ENCODE measurements around the gene TMEM107.
A peak's percentile ranks its signal among the peaks of the same experiment; 100 is the strongest.

The TMEM107 gene

DNA sequence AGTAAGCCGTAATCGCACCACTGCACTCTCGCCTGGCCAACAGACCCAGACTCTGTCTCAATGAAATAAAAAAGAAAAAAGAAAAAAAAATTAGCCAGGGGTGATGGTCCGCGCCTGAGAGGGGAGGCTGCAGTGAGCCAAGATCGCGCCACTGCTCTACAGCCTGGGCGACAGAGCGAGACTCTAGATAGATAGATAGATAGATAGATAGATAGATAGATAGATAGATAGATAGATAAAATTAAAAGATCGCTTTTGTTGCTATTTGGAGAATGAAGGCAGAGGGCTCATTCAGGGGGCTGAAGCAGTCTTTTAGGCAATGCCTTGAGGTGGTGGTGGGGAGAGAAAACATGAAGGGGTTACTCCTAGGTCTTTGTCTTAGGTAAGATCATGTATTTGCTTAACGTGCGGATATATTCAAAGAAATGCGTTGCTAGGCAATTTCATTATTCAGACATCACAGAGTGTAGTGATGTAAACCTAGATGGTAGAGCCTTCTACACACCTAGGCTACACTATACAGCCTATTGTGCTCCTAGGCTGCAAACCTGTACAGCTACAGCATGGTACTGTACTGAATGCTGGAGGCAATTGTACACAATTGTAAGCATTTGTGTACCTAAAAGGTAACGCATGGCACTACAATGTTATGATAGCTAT, 47.9 kb downstream of the TMEM107 start:
- no peak for FAIRE-seq

DNA sequence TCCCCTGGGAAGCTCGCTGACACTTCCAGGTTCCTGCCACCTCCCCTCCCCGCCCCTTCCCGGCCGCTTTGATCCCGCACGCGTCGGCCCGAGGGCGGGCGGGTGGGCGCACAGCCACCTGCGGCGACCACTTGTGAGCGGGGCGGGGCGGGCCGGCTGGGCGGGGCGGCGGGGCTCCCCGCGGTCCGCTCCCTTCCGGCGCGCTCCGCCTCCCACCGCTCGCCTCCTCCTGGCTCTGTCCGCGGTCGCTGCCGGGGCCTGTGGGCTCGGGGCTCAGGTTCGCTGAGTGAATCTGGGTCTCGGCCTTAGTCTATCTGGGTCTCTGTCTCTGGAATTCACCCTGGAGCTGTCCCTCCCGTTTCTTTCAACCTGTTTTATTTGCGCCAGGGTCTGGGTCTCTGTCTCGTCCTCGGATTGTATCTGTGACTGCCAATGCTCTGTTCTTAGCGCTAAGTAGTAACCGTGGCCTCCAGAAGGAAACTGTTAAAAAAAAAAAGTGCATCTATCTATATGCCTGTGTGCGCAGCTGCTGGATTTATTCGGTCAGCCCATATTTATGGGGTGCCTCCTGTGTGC, 49.6 kb downstream of the TMEM107 start:
- no peak for FAIRE-seq

DNA sequence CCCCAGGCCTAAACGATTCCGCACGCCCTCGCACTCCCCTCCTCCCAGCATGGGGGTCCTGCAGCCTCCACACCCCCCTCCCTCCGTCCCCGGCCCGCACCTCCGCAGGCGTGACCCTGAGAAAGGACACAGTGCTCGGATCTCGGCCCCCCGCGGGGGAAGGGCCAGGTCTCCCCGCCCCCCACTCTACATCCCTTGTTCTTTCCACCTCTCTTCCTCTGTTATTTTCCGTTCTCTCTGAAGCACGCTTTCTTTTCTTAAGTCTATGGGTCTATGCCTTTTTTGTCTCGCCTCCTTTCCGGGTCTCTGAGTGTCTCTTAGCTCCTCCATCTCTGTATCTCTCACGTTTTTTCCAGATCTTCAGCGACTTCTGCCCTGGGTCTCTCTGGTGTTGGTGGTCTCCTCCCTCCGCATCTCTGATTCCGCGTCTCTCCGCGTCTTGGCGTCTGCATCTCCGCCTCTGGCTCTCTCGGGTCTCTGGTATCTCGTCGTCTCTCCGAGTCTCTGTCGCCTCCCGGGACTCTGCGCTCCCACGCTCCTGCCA, 50.2 kb downstream of the TMEM107 start:
- no peak for FAIRE-seq

DNA sequence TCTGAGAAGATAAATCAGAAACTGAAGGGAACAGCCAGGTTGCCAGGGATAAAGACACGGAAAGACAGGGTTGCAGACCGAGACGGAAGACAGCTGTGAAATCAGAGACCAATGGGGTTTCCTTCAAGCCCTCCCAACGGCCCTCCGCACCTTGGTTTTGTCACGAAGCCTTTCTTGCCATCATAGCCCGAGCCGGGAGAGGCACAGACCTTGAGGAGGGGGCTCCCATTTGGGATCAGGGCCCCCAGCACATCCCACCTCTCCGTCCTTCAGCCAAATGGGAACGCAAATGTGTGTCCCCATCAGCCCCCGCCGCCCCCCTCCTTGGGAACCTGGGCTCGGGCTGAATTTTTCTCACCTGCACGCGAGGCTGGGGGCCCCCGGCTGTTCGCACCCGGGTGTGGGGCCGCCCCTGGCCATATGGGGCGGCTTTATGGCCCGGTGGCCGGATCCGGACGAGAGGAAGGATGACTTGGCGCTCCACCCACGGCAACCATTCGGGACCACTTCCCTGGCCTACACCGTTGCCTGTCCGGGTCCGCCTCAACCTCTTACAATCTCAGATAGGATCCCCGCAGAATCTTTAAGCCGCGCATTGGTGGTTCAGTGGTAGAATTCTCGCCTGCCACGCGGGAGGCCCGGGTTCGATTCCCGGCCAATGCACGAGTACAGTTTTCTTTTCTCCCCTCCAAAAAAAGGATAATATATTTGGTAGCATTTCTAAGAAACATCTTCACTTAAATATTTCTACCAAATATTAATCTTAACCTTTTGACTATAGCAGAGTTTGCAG, 50.8 kb downstream of the TMEM107 start:
- no peak for FAIRE-seq

DNA sequence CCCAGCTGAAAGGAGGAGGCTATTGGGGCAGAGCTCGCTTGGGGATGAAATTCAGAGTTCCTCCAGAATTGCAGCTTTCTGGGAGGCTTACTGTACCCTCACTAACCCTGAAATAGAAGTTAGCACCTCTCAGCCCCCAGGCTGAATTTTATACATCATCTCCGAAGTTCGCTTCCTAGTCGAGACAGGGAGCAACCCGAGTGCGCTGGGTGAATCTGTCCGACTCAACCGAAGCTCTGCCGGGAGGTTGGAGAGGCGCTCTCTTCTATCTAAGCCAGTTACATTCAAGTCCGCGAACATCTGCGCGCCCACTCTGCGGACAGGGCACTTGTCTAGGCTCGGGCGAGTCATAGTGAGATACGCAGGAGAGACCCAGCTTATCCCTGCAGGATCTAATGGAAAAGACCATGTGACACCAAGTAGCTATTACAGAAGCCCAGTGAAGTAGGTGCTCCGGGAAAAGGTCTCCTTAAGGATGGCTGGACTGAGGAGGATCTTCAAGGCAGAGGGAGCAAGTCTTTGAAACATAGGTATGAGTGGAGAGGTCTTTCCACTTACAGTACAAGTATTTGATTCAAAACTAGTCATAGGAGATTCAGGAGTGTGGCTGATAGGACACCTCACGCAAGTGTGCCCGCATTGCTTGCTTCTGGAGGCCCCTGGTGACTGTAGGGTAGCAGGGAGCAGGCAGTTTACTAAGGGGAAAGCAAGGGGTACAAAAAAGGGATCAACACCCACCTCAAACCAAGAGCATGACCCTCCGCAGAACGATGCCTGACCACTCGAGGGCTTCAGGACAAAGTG, 51.6 kb downstream of the TMEM107 start:
- FAIRE-seq: no peak

DNA sequence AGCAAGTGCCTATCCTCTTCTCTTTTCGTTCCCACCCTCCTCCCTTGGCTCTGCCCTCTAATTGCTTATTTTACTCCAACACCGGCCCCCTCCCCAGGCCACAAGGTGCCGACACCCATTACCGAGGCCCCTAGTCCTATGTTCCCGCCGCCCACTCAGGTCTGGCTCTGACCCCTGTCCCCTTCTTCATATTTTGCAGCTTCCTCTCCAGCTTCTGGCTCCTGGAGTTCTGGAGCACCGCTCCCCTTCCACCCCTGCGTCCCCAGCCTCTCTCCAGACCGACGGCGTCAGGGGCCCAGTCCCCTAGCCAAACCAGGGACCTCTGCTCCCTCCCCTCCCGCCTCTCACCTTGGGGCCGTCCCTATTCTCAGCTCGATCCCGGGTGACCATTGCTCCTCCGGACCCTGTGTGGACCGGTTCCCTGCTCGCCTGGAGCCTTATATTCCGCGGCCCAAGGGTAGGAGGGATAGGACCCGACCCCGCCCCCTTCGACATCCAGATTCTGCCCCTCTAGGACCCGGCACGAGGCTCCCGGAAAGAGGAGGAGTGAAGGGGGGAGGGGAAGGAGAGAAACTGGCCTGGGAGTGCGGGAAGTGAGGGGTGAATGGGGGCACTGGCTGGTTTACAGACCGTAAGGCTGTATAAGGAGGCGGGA, 52.4 kb downstream of the TMEM107 start, which contains the start of gene HES7:
Gene HES7 (minus strand): TSS at position 412 of the 655 bp plus-strand sequence. CDS start 22 bp downstream, at position 390.
- FAIRE-seq: peak; percentile 69

DNA sequence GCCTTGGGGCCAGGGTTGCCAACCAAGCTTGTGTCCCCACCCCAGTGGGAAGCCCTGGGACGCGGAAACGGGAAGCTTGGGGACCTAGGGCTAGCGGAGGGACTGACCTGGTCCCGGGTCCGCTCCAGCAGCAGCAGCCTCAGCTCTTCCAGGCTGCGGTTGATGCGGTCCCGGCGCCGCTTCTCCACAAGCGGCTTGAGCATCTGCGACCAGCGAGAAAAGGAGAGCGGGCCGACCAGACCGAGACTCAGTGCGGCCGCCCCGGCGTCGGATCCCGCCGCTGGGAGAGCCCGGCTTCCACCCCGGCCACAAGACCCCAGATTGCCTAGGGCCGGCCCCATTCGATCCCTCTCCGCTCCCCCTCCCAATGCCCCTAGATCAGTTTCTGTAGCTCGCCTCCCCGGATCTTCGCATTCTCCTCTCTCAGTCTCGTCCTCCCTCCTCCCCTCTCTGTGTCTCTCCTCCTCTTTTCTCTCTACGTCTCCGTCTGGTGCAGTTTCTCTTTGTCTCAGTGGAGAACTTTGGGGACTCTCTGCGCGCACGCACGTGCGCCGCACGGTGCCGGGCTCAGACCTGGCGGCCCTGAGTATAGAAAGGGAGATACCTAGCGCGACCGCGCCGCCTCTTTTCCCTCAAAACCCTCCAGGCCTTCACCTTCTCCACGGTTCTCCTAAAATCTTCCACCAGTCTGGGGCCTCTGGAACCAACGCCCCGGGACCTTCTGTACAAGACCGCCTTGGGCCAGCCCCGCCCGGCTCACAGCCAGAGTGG, 53.1 kb downstream of the TMEM107 start:
- FAIRE-seq: no peak
